ENCODE results near the gene COL20A1. TPM values are rescaled to one million over a fixed set of nuclear protein-coding genes. Genes with fewer than 3 reads are reported as not detected.

The COL20A1 gene
- total RNA-seq, 4 donors from 2014 or later, result not detected

DNA sequence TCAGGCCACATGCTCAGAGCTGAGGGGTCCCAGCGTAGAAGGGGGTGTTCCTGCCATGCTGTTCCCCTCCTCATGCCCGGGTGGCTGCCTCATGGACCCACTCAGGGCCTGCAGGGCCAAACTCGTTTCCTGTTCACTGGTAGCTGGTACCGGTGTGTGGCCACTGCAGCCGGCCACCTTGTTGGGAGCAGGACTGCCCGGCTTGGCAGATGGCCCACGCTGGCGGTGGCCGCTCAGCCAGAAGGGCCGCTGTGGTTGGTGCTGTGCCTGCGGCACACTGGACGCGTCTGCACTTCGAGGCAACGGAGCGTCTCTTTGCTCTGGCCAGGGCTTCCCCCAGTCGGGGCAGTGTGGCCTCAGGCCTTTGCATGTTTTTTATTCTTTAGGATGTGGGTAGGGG lies 10.0 kb upstream of the COL20A1 start:
- intact Hi-C loops (cut with DNase I; ENCODE audit: low total_unique reads), result no loop called here
- 94 to 96% methylated on average over 14 to 17 of the region's 17 CpGs for WGBS, 2 donors
- H3K4me3 ChIP-seq (ENCODE audit: low read depth, poor library complexity, severe bottlenecking), result no peak overlapping the region
- TF ChIP-seq POLR2A (IDR thresholded peaks at IDR 0.05), result no peak
- TF ChIP-seq, protein P1, sequence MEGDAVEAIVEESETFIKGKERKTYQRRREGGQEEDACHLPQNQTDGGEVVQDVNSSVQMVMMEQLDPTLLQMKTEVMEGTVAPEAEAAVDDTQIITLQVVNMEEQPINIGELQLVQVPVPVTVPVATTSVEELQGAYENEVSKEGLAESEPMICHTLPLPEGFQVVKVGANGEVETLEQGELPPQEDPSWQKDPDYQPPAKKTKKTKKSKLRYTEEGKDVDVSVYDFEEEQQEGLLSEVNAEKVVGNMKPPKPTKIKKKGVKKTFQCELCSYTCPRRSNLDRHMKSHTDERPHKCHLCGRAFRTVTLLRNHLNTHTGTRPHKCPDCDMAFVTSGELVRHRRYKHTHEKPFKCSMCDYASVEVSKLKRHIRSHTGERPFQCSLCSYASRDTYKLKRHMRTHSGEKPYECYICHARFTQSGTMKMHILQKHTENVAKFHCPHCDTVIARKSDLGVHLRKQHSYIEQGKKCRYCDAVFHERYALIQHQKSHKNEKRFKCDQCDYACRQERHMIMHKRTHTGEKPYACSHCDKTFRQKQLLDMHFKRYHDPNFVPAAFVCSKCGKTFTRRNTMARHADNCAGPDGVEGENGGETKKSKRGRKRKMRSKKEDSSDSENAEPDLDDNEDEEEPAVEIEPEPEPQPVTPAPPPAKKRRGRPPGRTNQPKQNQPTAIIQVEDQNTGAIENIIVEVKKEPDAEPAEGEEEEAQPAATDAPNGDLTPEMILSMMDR (IDR thresholded peaks at IDR 0.05), result no peak
- DNase-seq (ENCODE audit: low spot score in 2 of 2), result no peak

- DNase-seq (ENCODE audit: low spot score in 2 of 2), result no peak
- WGBS, 2 donors, result 89 to 92% methylated on average over 32 to 33 of the region's 33 CpGs
- intact Hi-C loops (cut with DNase I; ENCODE audit: low total_unique reads), result no loop called here
Measured at GRCh38 chr20:63283397-63284082, 9.4 kb upstream of the COL20A1 start.

GRCh38 chr20:63284083-63284440 lies 8.9 kb upstream of the COL20A1 start:
- no peak for DNase-seq (ENCODE audit: low spot score in 2 of 2)
- intact Hi-C loops (cut with DNase I; ENCODE audit: low total_unique reads), result no loop called here
- TF ChIP-seq, protein P1 (IDR thresholded peaks at IDR 0.05), result no peak
- no peak for TF ChIP-seq POLR2A (IDR thresholded peaks at IDR 0.05)
- 81 to 83% methylated on average over 14 of the region's 14 CpGs for WGBS, 2 donors
- H3K4me3 ChIP-seq (ENCODE audit: low read depth, poor library complexity, severe bottlenecking), result no peak overlapping the region

More at GRCh38 chr20:63283397-63284082, 9.4 kb upstream of the COL20A1 start:
- H3K4me3 ChIP-seq (ENCODE audit: low read depth, poor library complexity, severe bottlenecking), result no peak overlapping the region
- TF ChIP-seq, protein P1 (IDR thresholded peaks at IDR 0.05), result no peak
- no peak for TF ChIP-seq POLR2A (IDR thresholded peaks at IDR 0.05)

GRCh38 chr20:63284544-63284949 lies 8.4 kb upstream of the COL20A1 start:
- intact Hi-C loops (cut with DNase I; ENCODE audit: low total_unique reads), result no loop called here
- 82 to 88% methylated on average over 16 to 25 of the region's 25 CpGs for WGBS, 2 donors
- TF ChIP-seq, protein P1 (IDR thresholded peaks at IDR 0.05), result no peak
- no peak for TF ChIP-seq POLR2A (IDR thresholded peaks at IDR 0.05)
- H3K4me3 ChIP-seq (ENCODE audit: low read depth, poor library complexity, severe bottlenecking), result no peak overlapping the region
- no peak for DNase-seq (ENCODE audit: low spot score in 2 of 2)

DNA sequence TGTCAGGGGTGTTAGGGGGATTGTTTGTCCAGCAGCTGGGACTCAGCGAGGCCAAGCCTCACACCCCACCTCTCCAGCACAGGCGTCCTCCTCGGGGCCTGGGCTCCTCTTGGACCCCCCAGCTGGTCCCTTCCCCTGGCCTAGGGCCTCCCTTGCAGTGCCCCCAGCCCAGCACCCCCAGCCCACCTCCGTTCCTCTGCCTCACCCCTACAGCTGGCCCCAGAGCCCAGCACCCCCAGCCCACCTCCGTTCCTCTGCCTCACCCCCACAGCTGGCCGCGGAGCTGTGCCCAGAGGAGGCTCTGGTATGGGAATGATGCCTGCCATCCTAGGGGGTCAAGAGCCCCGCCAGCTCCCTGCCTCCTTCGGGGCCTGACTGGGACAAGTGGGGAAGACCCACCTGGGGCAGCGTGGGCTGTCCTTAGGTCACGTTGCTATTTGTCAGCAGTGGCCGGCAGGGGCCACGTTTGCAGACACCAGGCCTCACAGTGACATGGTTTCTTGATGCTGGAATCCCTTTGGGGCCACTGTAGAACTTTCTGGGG lies 7.9 kb upstream of the COL20A1 start:
- intact Hi-C loops (cut with DNase I; ENCODE audit: low total_unique reads), result no loop called here
- DNase-seq (ENCODE audit: low spot score in 2 of 2), result no peak

More for the DNA sequence above, 7.9 kb upstream of the COL20A1 start:
- 84 to 86% methylated on average over 11 to 13 of the region's 13 CpGs for WGBS, 2 donors
- no peak overlapping the region for H3K4me3 ChIP-seq (ENCODE audit: low read depth, poor library complexity, severe bottlenecking)
- TF ChIP-seq, protein P1 (IDR thresholded peaks at IDR 0.05), result no peak
- no peak for TF ChIP-seq POLR2A (IDR thresholded peaks at IDR 0.05)
